Ureter (tissue), 1 donor: ENCODE measurements around the gene DHFR2. TPM values are rescaled to one million over a fixed set of nuclear protein-coding genes. Genes with fewer than 3 reads are reported as not detected.

Source experiments
- total RNA-seq: library from RNA; stranded (reverse); gene quantifications from one replicate; pipeline ENCODE4 v1.2.4, GENCODE V29; 2023
- donor health status: DM: yes; HTN: yes; CAD: no.

Gene DHFR2
- total RNA-seq, 1 donor from 2014 or later = 7.5 TPM

Other genes with a start within 250 kb of the DHFR2 start
- gene PROS1, start 89.0 kb downstream of the DHFR2 start, total RNA-seq = 31.2 TPM
- gene ARL13B, start 82.8 kb downstream of the DHFR2 start, total RNA-seq = 8.9 TPM
- not detected for gene STX19, start 34.3 kb downstream of the DHFR2 start, total RNA-seq
- gene NSUN3, start 145 bp upstream of the DHFR2 start, total RNA-seq = 22.7 TPM